ENCODE results near the gene HACD1. TPM values are rescaled to one million over a fixed set of nuclear protein-coding genes. Genes with fewer than 3 reads are reported as not detected.
"Not testable (repeated sequence)": the region's sequence is repeated elsewhere in the genome, so short reads cannot be mapped to it uniquely, and the experiment has no call there.

HACD1 gene
- total RNA-seq, 2 experiments from 2014 or later = 0.47 to 0.69 TPM

GRCh38 chr10:17632590-17632989, 15.4 kb upstream of the HACD1 start:
- H3K4me3 Mint-ChIP-seq; DNase-seq; H3K36me3 Mint-ChIP-seq (ENCODE audit: low read depth); H3K27me3 Mint-ChIP-seq; H3K27ac Mint-ChIP-seq; H3K4me1 Mint-ChIP-seq; POLR2A ChIA-PET; H3K9me3 Mint-ChIP-seq: not testable (repeated sequence)
- CTCF ChIA-PET = interaction anchor here (1.0 kb wide), 1 partner anchor 11 kb away, joined by 5 read pairs; the partner anchor contains the start of gene STAM

DNA sequence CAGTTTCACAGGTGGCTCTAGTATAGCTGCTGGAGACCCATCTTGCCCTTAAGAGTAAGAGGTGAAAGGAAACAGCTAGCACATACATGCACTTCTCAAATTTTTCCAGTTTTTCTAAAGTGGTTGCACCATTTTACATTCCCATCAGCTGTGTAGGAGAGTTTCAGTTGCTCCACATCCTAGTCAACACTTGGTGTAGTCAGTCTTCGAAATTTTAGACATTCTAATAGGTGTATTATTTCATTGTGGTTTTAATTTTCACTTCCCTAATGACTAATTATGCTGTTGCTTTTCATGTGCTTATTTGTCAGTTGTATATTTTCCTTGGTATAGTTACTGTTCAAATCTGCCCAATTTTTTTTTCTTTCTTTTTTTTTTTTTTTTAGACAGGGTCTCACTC, 9.5 kb upstream of the HACD1 start:
- CTCF ChIA-PET = no interaction called here
- POLR2A ChIA-PET = no interaction called here
- no peak overlapping the region for H3K27ac Mint-ChIP-seq
- H3K4me3 Mint-ChIP-seq = no peak overlapping the region
- peaks cover 13% of the 10 kb centered on the region for H3K27me3 Mint-ChIP-seq
- DNase-seq = no peak
- H3K36me3 Mint-ChIP-seq (ENCODE audit: low read depth) = no peaks in the 10 kb centered on the region
- H3K9me3 Mint-ChIP-seq = no peaks in the 10 kb centered on the region
- H3K4me1 Mint-ChIP-seq = no peaks in the 10 kb centered on the region

DNA sequence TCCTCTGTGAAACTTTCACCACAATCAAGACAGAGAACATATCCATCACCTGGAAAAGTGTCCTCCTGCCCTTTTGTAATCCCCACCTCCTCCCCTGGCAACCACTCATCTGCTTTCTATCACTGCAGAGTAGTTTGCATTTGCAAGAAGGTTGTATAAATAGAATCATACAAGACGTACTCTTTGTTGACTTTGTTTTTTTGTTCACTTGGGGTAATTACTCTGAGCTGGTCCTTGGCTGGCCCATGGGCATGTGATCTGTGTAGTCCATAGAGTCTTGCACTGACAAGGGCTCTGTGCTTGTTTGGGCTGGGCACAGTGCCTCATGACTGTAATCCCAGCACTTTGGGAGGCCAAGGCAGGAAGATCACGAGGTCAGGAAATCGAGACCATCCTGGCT, 7.8 kb upstream of the HACD1 start:
- no peaks in the 10 kb centered on the region for H3K4me1 Mint-ChIP-seq
- no peaks in the 10 kb centered on the region for H3K36me3 Mint-ChIP-seq (ENCODE audit: low read depth)
- peaks cover 17% of the 10 kb centered on the region for H3K27me3 Mint-ChIP-seq
- no peak overlapping the region for H3K27ac Mint-ChIP-seq
- ChIA-PET CTCF (no interaction called here), POLR2A (no interaction called here)
- no peaks in the 10 kb centered on the region for H3K9me3 Mint-ChIP-seq
- no peak for DNase-seq
- no peak overlapping the region for H3K4me3 Mint-ChIP-seq

DNA sequence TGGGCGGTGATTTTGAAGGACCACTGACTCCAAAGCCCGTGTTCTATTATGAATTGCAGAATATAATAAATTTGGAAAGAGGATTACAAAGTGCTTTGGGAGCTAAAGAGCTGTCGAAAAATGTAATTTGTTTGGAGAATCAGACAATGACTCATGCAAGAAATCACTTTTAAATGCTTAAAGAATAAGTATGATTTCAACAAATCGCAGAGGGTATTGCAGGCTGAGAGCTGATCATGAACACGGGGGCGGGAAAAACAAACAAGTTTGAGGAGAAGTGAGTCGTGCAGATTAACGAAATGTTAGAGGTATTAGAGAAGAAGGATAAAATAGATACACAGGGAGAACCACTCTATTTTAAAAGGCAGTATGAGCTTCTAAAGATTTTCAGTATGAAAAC, 4.9 kb upstream of the HACD1 start:
- ChIA-PET POLR2A (no interaction called here), CTCF (interaction anchor here (1.6 kb wide), 1 partner anchor 13 kb away, joined by 5 read pairs; no protein-coding TSS in a partner anchor)
- Mint-ChIP-seq H3K4me1 (peaks cover 5% of the 10 kb centered on the region), H3K4me3 (no peak overlapping the region), H3K36me3 (ENCODE audit: low read depth) (no peaks in the 10 kb centered on the region), H3K27ac (no peak overlapping the region), H3K27me3 (peaks cover 34% of the 10 kb centered on the region), H3K9me3 (no peaks in the 10 kb centered on the region)
- DNase-seq = no peak

- ChIA-PET CTCF (interaction anchor here (0.6 to 1.1 kb wide), 4 partner anchors 10 to 393 kb away, joined by 3 to 4 read pairs (median 3); partner anchors contain the start of gene STAM), POLR2A (no interaction called here)
- no peak overlapping the region for H3K27ac Mint-ChIP-seq
- H3K4me1 Mint-ChIP-seq = peaks cover 5% of the 10 kb centered on the region
- H3K9me3 Mint-ChIP-seq = no peaks in the 10 kb centered on the region
- H3K36me3 Mint-ChIP-seq (ENCODE audit: low read depth) = no peaks in the 10 kb centered on the region
- peak overlapping the region; percentile 48 for H3K4me3 Mint-ChIP-seq
- H3K27me3 Mint-ChIP-seq = peaks cover 21% of the 10 kb centered on the region
- DNase-seq = peak; percentile 18
Observed at GRCh38 chr10:17616403-17617030, 657 bp downstream of the HACD1 start.

DNA sequence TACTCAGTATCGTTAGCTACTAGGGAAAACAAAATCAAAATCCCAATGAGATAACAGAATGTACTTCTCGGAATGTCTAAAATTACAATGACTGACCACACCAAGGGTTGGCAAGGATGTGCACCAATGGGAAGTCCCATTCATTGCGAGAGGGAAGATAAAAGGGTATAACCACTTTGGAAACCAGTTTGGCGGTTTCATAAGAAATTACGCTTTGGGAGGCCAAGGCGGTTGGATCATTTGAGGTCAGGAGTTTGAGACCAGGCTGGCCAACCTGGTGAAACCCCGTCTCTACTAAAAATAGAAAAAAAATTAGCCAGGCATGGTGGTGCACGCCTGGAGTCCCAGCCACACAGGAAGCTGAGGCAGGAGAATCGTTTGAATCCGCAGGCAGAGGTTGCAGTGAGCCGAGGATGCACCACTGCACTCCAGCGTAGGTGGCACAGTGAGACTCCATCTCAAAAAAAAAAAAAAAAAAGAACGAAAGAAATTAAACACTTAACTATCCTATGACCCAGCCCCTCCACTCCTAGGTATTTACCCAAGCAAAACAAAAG, 7.6 kb downstream of the HACD1 start:
- Mint-ChIP-seq H3K27ac (no peak overlapping the region), H3K4me1 (peaks cover 1% of the 10 kb centered on the region), H3K36me3 (ENCODE audit: low read depth) (no peaks in the 10 kb centered on the region), H3K9me3 (no peaks in the 10 kb centered on the region), H3K4me3 (no peak overlapping the region), H3K27me3 (no peaks in the 10 kb centered on the region)
- no peak for DNase-seq
- CTCF ChIA-PET = interaction anchor here (1.9 kb wide), 1 partner anchor 13 kb away, joined by 5 read pairs; no protein-coding TSS in a partner anchor
- POLR2A ChIA-PET = no interaction called here

DNA sequence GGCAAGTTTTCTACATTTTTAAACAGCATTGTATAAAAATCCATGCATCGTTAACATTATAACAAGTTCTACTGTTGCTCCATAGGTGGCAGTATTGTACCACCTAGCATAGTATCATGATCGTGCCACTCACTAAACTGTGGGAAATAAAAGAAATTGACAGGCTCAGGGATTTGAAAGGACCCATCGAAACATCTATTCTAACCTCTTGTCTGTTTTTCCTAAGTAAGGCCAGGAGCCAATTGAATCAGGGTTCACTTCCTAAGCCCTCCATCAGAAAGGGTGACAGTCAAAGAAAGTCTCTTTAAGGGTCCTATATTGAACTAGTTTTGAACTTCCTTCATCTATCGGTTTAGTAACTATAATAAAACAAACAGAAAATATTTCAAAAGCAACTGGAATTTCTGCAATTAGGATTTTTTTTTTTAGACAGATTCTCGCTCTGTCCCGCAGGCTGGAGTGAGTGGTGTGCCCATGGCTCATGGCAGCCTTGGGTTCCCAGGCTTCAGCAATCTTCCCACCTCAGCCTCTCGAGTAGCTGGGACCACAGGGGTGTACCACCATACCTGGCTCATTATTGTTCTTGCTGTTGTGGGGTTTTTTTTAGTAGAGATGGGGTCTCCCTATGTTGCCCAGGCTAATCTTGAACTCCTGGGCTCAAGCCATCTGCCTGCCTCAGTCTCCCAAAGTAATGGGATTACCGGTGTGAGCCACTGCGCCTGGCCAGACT, 9.4 kb downstream of the HACD1 start:
- Mint-ChIP-seq H3K27me3 (no peaks in the 10 kb centered on the region), H3K4me3 (no peak overlapping the region), H3K9me3 (no peaks in the 10 kb centered on the region), H3K4me1 (peaks cover 1% of the 10 kb centered on the region), H3K36me3 (ENCODE audit: low read depth) (no peaks in the 10 kb centered on the region), H3K27ac (no peak overlapping the region)
- DNase-seq = peak; percentile 52
- POLR2A ChIA-PET = no interaction called here
- CTCF ChIA-PET = interaction anchor here (0.6 to 1.9 kb wide), 3 partner anchors 15 to 134 kb away, joined by 4 to 6 read pairs (median 5); no protein-coding TSS in a partner anchor

GRCh38 chr10:17607060-17607459, 10.1 kb downstream of the HACD1 start:
- Mint-ChIP-seq H3K36me3 (ENCODE audit: low read depth) (no peaks in the 10 kb centered on the region), H3K4me1 (peaks cover 1% of the 10 kb centered on the region), H3K27ac (no peak overlapping the region), H3K4me3 (no peak overlapping the region), H3K9me3 (no peaks in the 10 kb centered on the region), H3K27me3 (no peaks in the 10 kb centered on the region)
- no peak for DNase-seq
- POLR2A ChIA-PET = no interaction called here
- CTCF ChIA-PET = no interaction called here

- Mint-ChIP-seq H3K4me1 (peaks cover 1% of the 10 kb centered on the region), H3K4me3 (no peak overlapping the region), H3K27ac (no peak overlapping the region), H3K9me3 (no peaks in the 10 kb centered on the region), H3K27me3 (no peaks in the 10 kb centered on the region), H3K36me3 (ENCODE audit: low read depth) (no peaks in the 10 kb centered on the region)
- DNase-seq = no peak
- CTCF ChIA-PET = interaction anchor here (0.6 to 1.0 kb wide), 4 partner anchors 10 to 136 kb away, joined by 3 to 5 read pairs (median 3); no protein-coding TSS in a partner anchor
- POLR2A ChIA-PET = interaction anchor here (0.6 kb wide), 1 partner anchor 12 kb away, joined by 3 read pairs; no protein-coding TSS in a partner anchor
Observed at GRCh38 chr10:17606547-17607040, 10.6 kb downstream of the HACD1 start.

DNA sequence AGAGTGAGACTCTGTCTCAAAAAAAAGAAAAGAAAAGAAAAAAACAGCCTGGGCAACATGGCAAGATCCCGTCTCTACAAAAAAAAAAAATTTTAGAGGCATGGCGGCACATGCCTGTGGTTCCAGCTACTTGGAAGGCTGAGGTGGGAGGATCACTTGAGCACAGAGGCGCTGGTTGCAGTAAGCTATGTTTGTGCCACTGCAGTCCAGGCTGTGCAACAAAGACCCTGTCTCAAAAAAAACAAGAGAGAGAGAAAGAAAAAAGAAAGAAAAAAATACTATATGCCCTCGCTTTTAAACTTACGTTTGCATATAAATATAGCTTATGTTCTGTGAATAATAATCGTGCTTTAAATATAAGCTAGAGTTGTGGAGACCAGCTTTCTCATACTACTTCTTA, 11.2 kb downstream of the HACD1 start:
- POLR2A ChIA-PET = interaction anchor here (0.6 kb wide), 1 partner anchor 11 kb away, joined by 3 read pairs; no protein-coding TSS in a partner anchor
- no peaks in the 10 kb centered on the region for H3K9me3 Mint-ChIP-seq
- CTCF ChIA-PET = interaction anchor here (0.6 to 1.0 kb wide), 4 partner anchors 11 to 136 kb away, joined by 3 to 5 read pairs (median 3); no protein-coding TSS in a partner anchor

GRCh38 chr10:17599089-17599488, 18.1 kb downstream of the HACD1 start:
- no peaks in the 10 kb centered on the region for H3K4me1 Mint-ChIP-seq
- POLR2A ChIA-PET = no interaction called here
- H3K36me3 Mint-ChIP-seq (ENCODE audit: low read depth) = no peaks in the 10 kb centered on the region
- no peak for DNase-seq
- H3K27ac Mint-ChIP-seq = no peak overlapping the region
- CTCF ChIA-PET = no interaction called here
- H3K27me3 Mint-ChIP-seq = peaks cover 7% of the 10 kb centered on the region
- H3K9me3 Mint-ChIP-seq = no peaks in the 10 kb centered on the region
- H3K4me3 Mint-ChIP-seq = no peak overlapping the region

More for the DNA sequence above, 11.2 kb downstream of the HACD1 start:
- H3K4me1 Mint-ChIP-seq = peaks cover 1% of the 10 kb centered on the region
- DNase-seq = no peak
- no peaks in the 10 kb centered on the region for H3K36me3 Mint-ChIP-seq (ENCODE audit: low read depth)
- no peak overlapping the region for H3K4me3 Mint-ChIP-seq
- no peaks in the 10 kb centered on the region for H3K27me3 Mint-ChIP-seq
- H3K27ac Mint-ChIP-seq = no peak overlapping the region

DNA sequence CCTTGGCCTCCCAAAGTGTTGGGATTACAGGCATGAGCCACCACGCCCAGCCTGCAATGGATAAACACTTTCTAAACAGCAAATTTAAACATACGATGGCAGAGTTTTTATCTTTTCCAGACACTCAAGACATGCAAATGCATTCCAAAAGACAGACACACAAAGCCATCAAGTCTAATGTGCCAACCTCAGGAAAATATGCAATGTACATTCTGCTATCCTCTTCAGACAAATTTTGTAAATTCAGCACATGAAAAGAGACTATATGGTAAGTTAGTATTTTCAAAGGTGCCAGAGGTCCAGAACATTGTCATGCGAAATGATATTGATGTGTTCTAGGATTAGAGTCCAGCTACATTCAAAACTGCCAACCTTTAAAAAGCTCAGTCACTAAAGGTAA, 19.8 kb downstream of the HACD1 start:
- CTCF ChIA-PET = no interaction called here
- no peak for DNase-seq
- H3K4me1 Mint-ChIP-seq = no peaks in the 10 kb centered on the region
- H3K36me3 Mint-ChIP-seq (ENCODE audit: low read depth) = no peaks in the 10 kb centered on the region
- no peaks in the 10 kb centered on the region for H3K9me3 Mint-ChIP-seq
- no peak overlapping the region for H3K27ac Mint-ChIP-seq
- H3K4me3 Mint-ChIP-seq = no peak overlapping the region
- H3K27me3 Mint-ChIP-seq = peaks cover 7% of the 10 kb centered on the region
- POLR2A ChIA-PET = no interaction called here
